Stimulated activated naive CD4-positive, alpha-beta T cell (primary cell): ENCODE measurements around the gene PDZD7.

ENCODE experiments used
- DNase-seq, 6 experiments: peaks; one replicate each; lab custom pipeline; 2025; lab: John Stamatoyannopoulos, UW

PDZD7 gene

GRCh38 chr10:101001659-101002035, 29.3 kb downstream of the PDZD7 start:
- DNase-seq = no peak

- no peak for DNase-seq
Measured at GRCh38 chr10:101000915-101001658, 29.8 kb downstream of the PDZD7 start.

DNA sequence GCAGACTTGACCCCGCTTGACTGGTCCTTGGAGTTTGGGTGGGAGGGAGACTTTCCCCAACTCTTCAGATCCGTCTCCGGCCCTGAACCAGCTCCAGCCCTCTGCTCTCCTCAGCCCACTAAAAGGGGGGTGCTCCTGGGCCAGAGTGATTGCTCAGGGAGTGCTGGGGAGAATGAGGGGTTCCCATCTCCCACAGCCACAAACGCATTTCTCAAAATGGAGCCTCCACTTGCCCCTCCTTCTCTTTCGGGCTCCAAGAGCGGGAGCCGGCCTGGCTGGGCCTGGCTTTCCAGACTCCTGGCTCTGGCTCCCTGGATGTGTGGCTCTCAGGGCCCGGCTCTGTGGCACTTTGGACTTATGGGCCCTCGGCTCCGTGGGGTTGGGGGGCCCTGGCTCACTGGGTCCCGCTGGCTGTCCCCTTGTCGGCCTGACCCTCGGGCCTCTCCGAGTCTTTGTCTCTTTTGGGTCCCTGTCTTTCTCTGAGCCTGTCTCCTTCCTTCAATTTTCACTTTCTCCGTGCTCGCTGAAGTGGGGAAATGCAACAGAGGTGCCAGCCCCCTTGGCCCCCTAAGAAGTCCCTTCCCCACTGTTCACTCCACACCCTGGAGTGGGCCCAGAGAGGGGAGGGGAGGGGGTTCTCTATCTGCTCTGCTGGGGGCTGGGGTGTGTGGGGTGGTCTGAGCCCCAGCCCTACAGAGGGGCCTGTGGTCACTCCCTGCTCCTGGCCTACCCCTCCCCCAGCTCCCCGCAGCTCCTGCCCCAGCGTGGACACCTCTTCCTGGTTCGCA, 30.6 kb downstream of the PDZD7 start:
- DNase-seq = no peak

- DNase-seq = no peak
Measured at GRCh38 chr10:100999742-101000126, 31.2 kb downstream of the PDZD7 start, which contains the start of gene LZTS2. Gene LZTS2 (plus strand): TSS chr10:100999808. CDS start chr10:101002539, 2,731 bp downstream.

DNA sequence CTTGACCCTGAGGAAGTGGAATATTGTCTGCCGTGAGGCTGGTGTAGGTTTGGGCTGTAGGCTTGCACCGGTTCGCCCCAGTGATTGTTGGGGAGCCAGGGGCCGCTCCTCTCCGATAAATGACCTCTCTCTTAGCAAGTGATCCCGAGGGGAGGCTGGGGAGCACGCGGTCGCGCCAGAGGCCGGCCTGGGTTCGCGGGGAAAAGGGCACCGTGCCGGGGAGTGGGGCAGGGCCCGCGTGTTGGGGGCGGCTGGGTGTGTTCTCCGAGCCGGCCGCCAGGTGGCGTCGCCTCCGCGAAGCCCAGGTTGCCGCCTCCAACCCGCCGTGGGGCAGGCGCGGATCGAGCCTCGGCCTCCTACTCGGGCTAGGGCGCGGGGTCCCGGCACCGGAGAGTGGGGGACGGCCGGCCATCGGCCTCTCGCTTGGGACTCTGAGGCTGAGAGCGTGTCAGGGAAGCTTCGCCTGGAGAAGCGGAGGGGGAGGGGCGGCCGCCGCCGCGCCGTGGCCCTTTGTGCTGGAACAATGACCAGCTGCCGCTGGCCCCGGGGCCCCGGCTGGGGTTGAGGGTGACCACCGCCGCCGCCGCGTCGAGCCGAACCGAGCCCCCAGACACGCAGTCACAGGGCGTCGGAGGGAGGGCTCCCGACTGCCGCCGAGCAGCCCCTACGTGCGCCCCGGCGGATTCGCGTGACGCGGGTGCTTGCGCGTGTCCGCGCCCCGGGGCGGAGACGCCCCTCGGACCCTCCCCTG, 31.8 kb downstream of the PDZD7 start:
- peak; percentile 54 to 87 (median 74) for DNase-seq

- DNase-seq = peak; percentile 51 to 81 (median 66)
Measured at GRCh38 chr10:100998183-100998990, 32.5 kb downstream of the PDZD7 start.

GRCh38 chr10:100997360-100998182, 33.4 kb downstream of the PDZD7 start:
- peak; percentile 62 to 85 (median 68) for DNase-seq

- peak in 4 of 6 experiments; percentile 42 to 75 (median 50) for DNase-seq
Measured at GRCh38 chr10:100996678-100997359, 34.1 kb downstream of the PDZD7 start.

GRCh38 chr10:100995181-100995580, 35.7 kb downstream of the PDZD7 start:
- DNase-seq = no peak

- DNase-seq = no peak
Measured at GRCh38 chr10:100993986-100994708, 36.8 kb downstream of the PDZD7 start.

GRCh38 chr10:100989088-100989487, 41.8 kb downstream of the PDZD7 start:
- no peak for DNase-seq

DNA sequence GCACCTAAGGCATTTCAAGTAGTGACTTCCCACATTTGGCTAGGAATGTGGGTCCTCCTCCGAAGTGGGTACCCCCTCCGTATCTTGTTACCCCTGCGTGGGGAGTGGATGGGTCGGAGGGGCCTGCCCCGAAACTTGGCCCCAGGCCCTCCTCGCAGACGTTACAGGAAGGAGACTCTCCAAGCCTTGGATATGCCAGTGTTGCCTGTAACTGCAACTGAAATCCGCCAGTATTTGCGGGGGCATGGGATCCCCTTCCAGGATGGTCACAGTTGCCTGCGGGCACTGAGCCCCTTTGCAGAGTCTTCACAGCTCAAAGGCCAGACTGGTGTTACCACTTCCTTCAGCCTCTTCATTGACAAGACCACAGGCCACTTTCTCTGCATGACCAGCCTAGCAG, 42.8 kb downstream of the PDZD7 start:
- DNase-seq = no peak

DNA sequence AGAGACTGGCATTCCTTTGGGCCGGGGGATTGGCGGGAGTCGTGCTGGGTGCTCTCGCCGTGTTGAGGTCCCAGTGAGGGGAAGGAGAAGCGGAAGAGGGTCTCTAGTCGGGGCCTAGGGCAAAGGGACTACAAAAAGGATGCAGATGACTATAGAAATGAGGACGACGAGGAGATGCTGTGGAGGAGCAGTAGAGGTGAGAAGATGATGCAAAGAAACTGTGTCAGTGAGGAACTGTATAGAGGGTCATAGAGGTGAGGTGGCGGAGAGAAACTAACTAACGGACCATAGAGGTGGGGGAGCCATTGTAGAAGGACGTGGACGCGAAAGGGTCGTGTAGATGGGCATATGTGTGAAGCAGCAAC, 43.3 kb downstream of the PDZD7 start:
- DNase-seq = no peak

DNA sequence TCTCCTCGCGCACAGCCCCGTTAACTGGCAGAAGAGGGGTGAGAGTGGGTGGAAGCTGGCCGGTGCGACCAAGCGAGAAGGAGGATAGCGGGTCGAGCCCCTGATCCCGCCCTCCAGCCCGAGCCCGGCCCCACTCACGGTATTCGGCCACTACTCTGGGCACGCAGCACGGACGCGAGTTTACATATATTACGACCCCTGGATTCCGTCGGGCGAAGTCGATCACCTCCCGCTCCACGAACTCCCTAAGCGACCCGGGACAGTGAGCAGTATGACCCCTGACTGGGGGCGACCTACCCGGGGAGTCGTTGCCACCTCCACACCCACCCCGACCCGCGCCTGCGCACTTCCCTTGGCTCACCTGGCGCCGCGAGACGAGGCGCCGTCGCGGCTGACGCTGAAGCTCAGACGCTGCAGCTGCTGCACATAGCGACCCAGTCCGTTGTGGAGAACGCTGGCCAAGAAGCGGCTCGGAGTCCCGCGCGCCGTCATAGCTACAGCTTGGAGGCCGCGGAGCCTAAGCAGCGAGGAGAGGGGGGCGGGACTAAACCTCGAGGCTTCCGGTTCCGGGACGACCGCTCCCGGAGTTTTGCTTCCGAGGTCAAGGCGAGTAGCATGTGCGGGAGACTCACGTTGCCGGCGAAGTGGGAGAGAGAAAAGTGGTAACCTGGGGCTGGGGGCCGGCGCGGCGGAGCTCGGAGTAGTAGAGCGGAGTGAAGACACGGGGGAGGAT, 43.8 kb downstream of the PDZD7 start, which contains the start of the genes MRPL43 and TWNK:
Gene MRPL43, minus strand, starts transcription at position 546 of the 733 bp plus-strand sequence. Its CDS starts 54 bp downstream, at position 492.
Gene TWNK, plus strand, starts transcription at position 592 of the 733 bp plus-strand sequence. CDS start 668 bp downstream, outside the sequence.
- peak; percentile 65 to 87 (median 80) for DNase-seq

DNA sequence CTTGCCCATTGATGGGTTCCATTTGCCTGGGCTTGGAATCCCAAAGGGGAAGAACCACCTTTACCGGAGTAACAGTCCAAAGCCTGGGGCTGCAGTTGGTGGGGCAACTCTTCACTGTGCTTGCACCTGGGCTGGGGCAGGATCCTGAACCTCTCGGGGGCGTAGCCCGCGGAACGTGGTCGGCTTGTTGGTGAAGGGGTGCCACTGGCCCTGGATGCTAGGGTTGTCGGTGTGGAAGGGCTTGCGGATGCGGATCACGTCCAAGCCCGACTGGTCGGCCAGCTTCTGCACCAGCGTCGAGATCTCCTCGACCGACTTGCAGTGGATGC, 44.3 kb downstream of the PDZD7 start:
- DNase-seq = no peak

- no peak for DNase-seq
Measured at GRCh38 chr10:100985336-100985735, 45.6 kb downstream of the PDZD7 start.

GRCh38 chr10:100984672-100985177, 46.2 kb downstream of the PDZD7 start:
- no peak for DNase-seq

DNA sequence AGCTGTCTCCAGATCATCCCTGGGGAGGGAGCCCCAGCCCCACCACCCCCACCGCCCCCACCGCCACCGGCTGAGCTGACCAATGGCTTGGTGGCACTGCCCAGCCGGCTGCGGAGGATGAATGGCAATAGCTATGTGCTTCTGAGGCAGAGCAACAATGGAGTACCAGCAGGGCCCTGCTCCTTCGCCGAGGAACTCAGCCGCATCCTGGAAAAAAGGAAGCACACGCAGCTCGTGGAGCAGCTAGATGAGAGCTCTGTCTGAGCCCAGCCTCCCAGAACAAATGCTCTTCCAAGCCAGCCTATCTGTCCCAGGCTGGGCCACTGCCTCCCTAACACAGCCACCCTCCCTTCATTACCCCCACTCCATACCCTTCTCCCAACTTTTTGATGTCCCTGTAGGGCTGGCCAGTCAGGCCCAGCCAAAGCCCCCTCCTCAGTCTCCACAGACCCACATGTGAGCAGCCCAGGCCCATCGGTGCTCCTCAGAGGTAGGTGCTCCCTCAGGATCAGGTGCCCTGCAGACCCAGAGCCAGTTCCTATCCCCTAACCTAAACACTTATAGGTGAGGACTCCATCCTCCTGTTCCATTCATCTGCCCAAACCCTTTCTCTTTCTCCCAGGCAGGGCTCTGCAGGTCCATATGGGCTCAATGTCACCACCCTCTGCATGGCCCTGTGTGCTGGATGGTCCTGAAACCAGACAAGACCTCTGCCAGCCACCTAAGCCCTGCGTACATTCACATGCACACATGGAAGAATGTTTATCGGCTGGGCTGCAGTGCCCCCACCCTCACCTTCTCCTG, 46.9 kb downstream of the PDZD7 start:
- no peak for DNase-seq
